NB4 (cell line): Measurements from ENCODE around the gene CD209.

Source experiments
- POLR2A ChIP-seq: IDR thresholded peaks from 2 replicates; pipeline ENCODE4 v1.6.1; 2011; ENCODE audit warnings: mild to moderate bottlenecking; ENCODE audit not compliant: insufficient read length; ENCODE audit errors: extremely low read depth
- TF ChIP-seq, protein P1 (sequence below): IDR thresholded peaks from one replicate; pipeline ENCODE4 v1.5.1; 2012; ENCODE audit warnings: low read depth, low read length
- TF ChIP-seq, protein P2 (sequence below): IDR thresholded peaks from 2 replicates; pipeline ENCODE4 v1.6.1; 2011; ENCODE audit warnings: low read depth, low read length

DNA sequence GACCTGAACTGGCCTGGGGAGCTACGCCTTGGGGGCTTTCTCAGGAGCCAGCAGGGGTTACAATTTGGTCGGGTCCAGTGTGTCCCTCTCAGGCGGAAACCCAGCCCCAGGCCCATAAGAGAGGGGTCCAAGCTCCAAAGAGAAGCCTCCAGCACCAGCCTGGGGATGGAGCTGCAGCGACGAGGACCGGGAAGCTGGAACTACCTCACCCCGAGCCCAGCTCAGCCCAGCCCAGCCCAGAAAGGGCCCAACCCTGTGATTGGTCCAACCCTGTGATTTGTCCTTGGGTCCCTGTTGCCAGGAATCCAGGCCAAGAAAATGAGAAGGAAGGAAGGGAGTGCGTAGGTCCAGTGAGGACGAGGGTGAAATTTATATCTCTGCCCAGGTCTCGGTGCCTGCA lies 39.8 kb upstream of the CD209 start:
- TF ChIP-seq, protein P1, sequence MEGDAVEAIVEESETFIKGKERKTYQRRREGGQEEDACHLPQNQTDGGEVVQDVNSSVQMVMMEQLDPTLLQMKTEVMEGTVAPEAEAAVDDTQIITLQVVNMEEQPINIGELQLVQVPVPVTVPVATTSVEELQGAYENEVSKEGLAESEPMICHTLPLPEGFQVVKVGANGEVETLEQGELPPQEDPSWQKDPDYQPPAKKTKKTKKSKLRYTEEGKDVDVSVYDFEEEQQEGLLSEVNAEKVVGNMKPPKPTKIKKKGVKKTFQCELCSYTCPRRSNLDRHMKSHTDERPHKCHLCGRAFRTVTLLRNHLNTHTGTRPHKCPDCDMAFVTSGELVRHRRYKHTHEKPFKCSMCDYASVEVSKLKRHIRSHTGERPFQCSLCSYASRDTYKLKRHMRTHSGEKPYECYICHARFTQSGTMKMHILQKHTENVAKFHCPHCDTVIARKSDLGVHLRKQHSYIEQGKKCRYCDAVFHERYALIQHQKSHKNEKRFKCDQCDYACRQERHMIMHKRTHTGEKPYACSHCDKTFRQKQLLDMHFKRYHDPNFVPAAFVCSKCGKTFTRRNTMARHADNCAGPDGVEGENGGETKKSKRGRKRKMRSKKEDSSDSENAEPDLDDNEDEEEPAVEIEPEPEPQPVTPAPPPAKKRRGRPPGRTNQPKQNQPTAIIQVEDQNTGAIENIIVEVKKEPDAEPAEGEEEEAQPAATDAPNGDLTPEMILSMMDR = no peak
- no peak for TF ChIP-seq POLR2A
- TF ChIP-seq, protein P2, sequence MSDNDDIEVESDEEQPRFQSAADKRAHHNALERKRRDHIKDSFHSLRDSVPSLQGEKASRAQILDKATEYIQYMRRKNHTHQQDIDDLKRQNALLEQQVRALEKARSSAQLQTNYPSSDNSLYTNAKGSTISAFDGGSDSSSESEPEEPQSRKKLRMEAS = no peak
